ENCODE data around the gene SLC41A2.
"Not testable (repeated sequence)": the region's sequence is repeated elsewhere in the genome, so short reads cannot be mapped to it uniquely, and the experiment has no call there.

The SLC41A2 gene

GRCh38 chr12:104964167-104964855 is 6.2 kb upstream of the SLC41A2 start:
- DNase-seq: no peak

GRCh38 chr12:104963757-104964156 is 5.7 kb upstream of the SLC41A2 start:
- no peak for DNase-seq

- no peak for DNase-seq
Measured at GRCh38 chr12:104960464-104960863, 2.4 kb upstream of the SLC41A2 start.

- no peak for DNase-seq
Measured at GRCh38 chr12:104959335-104959841, 1.3 kb upstream of the SLC41A2 start.

GRCh38 chr12:104958805-104959334 is 780 bp upstream of the SLC41A2 start:
- no peak for DNase-seq

GRCh38 chr12:104957719-104958000 is 430 bp downstream of the SLC41A2 start:
- DNase-seq: no peak

GRCh38 chr12:104956870-104957718 is 996 bp downstream of the SLC41A2 start:
- DNase-seq: no peak

GRCh38 chr12:104955703-104956102 is 2.4 kb downstream of the SLC41A2 start:
- no peak for DNase-seq

GRCh38 chr12:104953323-104953722 is 4.8 kb downstream of the SLC41A2 start:
- no peak for DNase-seq

GRCh38 chr12:104952816-104953215 is 5.3 kb downstream of the SLC41A2 start:
- DNase-seq: no peak

GRCh38 chr12:104951759-104952509 is 6.2 kb downstream of the SLC41A2 start:
- no peak for DNase-seq

- not testable (repeated sequence) for DNase-seq
Measured at GRCh38 chr12:104948716-104949115, 9.4 kb downstream of the SLC41A2 start.

- no peak for DNase-seq
Measured at GRCh38 chr12:104944252-104944651, 13.8 kb downstream of the SLC41A2 start.

- not testable (repeated sequence) for DNase-seq
Measured at GRCh38 chr12:104943401-104943800, 14.7 kb downstream of the SLC41A2 start.

GRCh38 chr12:104942075-104942474 is 16.0 kb downstream of the SLC41A2 start:
- DNase-seq: no peak

- DNase-seq: no peak
Measured at GRCh38 chr12:104941454-104941853, 16.6 kb downstream of the SLC41A2 start.

GRCh38 chr12:104939089-104939488 is 19.0 kb downstream of the SLC41A2 start:
- DNase-seq: no peak

GRCh38 chr12:104938371-104938770 is 19.7 kb downstream of the SLC41A2 start:
- DNase-seq: no peak

- no peak for DNase-seq
Measured at GRCh38 chr12:104935886-104936285, 22.2 kb downstream of the SLC41A2 start.

- no peak for DNase-seq
Measured at GRCh38 chr12:104933778-104934177, 24.3 kb downstream of the SLC41A2 start.

GRCh38 chr12:104933128-104933527 is 25.0 kb downstream of the SLC41A2 start:
- no peak for DNase-seq

GRCh38 chr12:104930388-104931326 is 27.4 kb downstream of the SLC41A2 start:
- DNase-seq: no peak

Data from NCI-H1436 treated with DMSO at 0.1 percent for 48 hours (cell line).